HCT116 (cell line): ENCODE measurements around the gene PRKCZ. TPM values are rescaled to one million over a fixed set of nuclear protein-coding genes. Genes with fewer than 3 reads are reported as not detected.

ENCODE experiments used
- ATAC-seq: fragments of 200-7000 bp; cut with Tn5 transposase; 2 replicates; pipeline ENCODE4 v1.9.1; 2020; ENCODE audit warnings: mild to moderate bottlenecking, moderate library complexity
- BruUV-seq: library from RNA; stranded (reverse); fragments of 400-500 nt; replicated peaks from 2 replicates; lab custom pipeline; 2021; lab: Mats Ljungman, UMichigan
- CTCF ChIA-PET: fragments of 300-600 bp; sonication (Branson Sonifier 250); formaldehyde crosslinking; loops from one replicate; lab custom pipeline; 2021; ENCODE audit warnings: antibody characterized with exemption; lab: Charles Lee
- POLR2A ChIA-PET: fragments of 300-600, 350-600 bp; sonication (Branson Sonifier 250); formaldehyde crosslinking; loops from one replicate; lab custom pipeline; 2021; ENCODE audit warnings: antibody characterized with exemption; lab: Charles Lee
- RAD21 ChIA-PET, 2 experiments: fragments of 300-600 bp; sonication (Branson Sonifier 250); formaldehyde crosslinking; loops; one replicate each; lab custom pipeline; 2023; ENCODE audit warnings: low total read pairs in 2 of 2; ENCODE audit not compliant: uncharacterized antibody in 2 of 2, unreplicated experiment in 2 of 2, low non-redundant PET in 1 of 2; lab: Charles Lee
- DNase-seq: peaks from one replicate; pipeline ENCODE4 v3.0.0-alpha.2; 2010; ENCODE audit warnings: low read depth, low spot score
- H2AFZ ChIP-seq: fragments of 200-600 bp; shearing (Covaris generic), sonication (generic); 2 replicates; pipeline ENCODE4 v1.6.1; 2017; ENCODE audit warnings: low read depth, mixed run types, mixed read lengths, antibody characterized with exemption, low read length; ENCODE audit not compliant: poor library complexity, severe bottlenecking
- H3K27ac ChIP-seq: 2 replicates; pipeline ENCODE4 v1.5.1; 2012; ENCODE audit warnings: low read depth, low read length
- H3K27me3 ChIP-seq: fragments of 200-600 bp; sonication (generic); 2 replicates; pipeline ENCODE4 v1.6.1; 2016; ENCODE audit warnings: mixed run types, low read length, mixed read lengths; ENCODE audit not compliant: insufficient read depth
- H3K36me3 ChIP-seq, 2 experiments: fragments of 200-500 bp in 1 of 2; fragments of 200-600 bp in 1 of 2; sonication (Bioruptor generic) in 1 of 2; sonication (generic) in 1 of 2; 2 replicates each; pipeline versions ENCODE4 v1.5.1 to v1.6.1; 2014 to 2016; ENCODE audit warnings: low read length in 2 of 2, inconsistent platforms in 1 of 2, mixed read lengths in 1 of 2, mixed run types in 1 of 2; ENCODE audit not compliant: insufficient read depth in 2 of 2, control insufficient read depth in 1 of 2
- H3K4me1 ChIP-seq, 2 experiments: fragments of 200-600 bp in 1 of 2; sonication (generic) in 1 of 2; 2 replicates each; pipeline versions ENCODE4 v1.5.1 to v1.6.1; 2012 to 2017; ENCODE audit warnings: low read length in 2 of 2, inconsistent platforms in 1 of 2, mild to moderate bottlenecking in 1 of 2, mixed read lengths in 1 of 2, mixed run types in 1 of 2, moderate library complexity in 1 of 2; ENCODE audit not compliant: insufficient read depth in 2 of 2, control insufficient read depth in 1 of 2
- H3K4me2 ChIP-seq: fragments of 200-600 bp; sonication (generic); 2 replicates; pipeline ENCODE4 v1.6.1; 2017; ENCODE audit warnings: mixed run types, low read length, mixed read lengths
- H3K4me3 ChIP-seq, 2 experiments: fragments of 200-600 bp in 1 of 2; sonication (generic) in 1 of 2; replicated peaks in 1 of 2; 2 replicates each; pipeline ENCODE4 v1.5.1; 2011 to 2016; ENCODE audit warnings: low read length in 2 of 2, control low read depth in 1 of 2, low read depth in 1 of 2, mild to moderate bottlenecking in 1 of 2, mixed read lengths in 1 of 2, mixed run types in 1 of 2
- H3K79me2 ChIP-seq: fragments of 200-600 bp; sonication (generic); 2 replicates; pipeline ENCODE4 v1.6.1; 2017; ENCODE audit warnings: mild to moderate bottlenecking, mixed run types, low read length, moderate library complexity, mixed read lengths; ENCODE audit not compliant: insufficient read depth
- H3K9ac ChIP-seq: fragments of 200-600 bp; sonication (generic); 2 replicates; pipeline ENCODE4 v1.6.1; 2016; ENCODE audit warnings: low read length, mixed read lengths
- H3K9me2 ChIP-seq: fragments of 200-600 bp; sonication (generic), shearing (Covaris generic); 2 replicates; pipeline ENCODE4 v1.6.1; 2017; ENCODE audit warnings: mixed run types, mild to moderate bottlenecking, moderate library complexity; ENCODE audit not compliant: insufficient read depth
- H3K9me3 ChIP-seq, 2 experiments: fragments of 200-500 bp in 1 of 2; fragments of 200-600 bp in 1 of 2; sonication (Bioruptor generic) in 1 of 2; sonication (generic) in 1 of 2; 2 replicates each; pipeline ENCODE4 v1.6.1; 2014 to 2017; ENCODE audit warnings: low read length in 2 of 2, mixed read lengths in 2 of 2, inconsistent platforms in 1 of 2, low read depth in 1 of 2, mild to moderate bottlenecking in 1 of 2, mixed run types in 1 of 2, moderate library complexity in 1 of 2; ENCODE audit not compliant: control insufficient read depth in 1 of 2, insufficient read depth in 1 of 2
- H4K20me1 ChIP-seq: fragments of 200-600 bp; sonication (generic), shearing (Covaris generic); 2 replicates; pipeline ENCODE4 v1.6.1; 2017; ENCODE audit warnings: mixed run types, mild to moderate bottlenecking, moderate library complexity; ENCODE audit not compliant: insufficient read depth
- ATF3 ChIP-seq: IDR thresholded peaks from 2 replicates; pipeline ENCODE4 v1.6.1; 2012
- CBX3 ChIP-seq: IDR thresholded peaks from 2 replicates; pipeline ENCODE4 v1.6.1; 2012; ENCODE audit warnings: low read depth
- CEBPB ChIP-seq: IDR thresholded peaks from 2 replicates; pipeline ENCODE4 v1.6.1; 2012; ENCODE audit warnings: low read depth
- EGR1 ChIP-seq: IDR thresholded peaks from 2 replicates; pipeline ENCODE4 v1.6.1; 2012; ENCODE audit warnings: low read depth
- SRF ChIP-seq: IDR thresholded peaks from 2 replicates; pipeline ENCODE4 v1.6.1; 2012; ENCODE audit warnings: low read depth
- TCF7L2 ChIP-seq: IDR thresholded peaks from 2 replicates; pipeline ENCODE4 v1.7.0; 2011; ENCODE audit warnings: borderline replicate concordance, inconsistent platforms; ENCODE audit not compliant: insufficient read depth, insufficient read length; ENCODE audit errors: extremely low read depth
- ZNF274 ChIP-seq: fragments of 200-500 bp; sonication (Bioruptor generic); IDR thresholded peaks from 2 replicates; pipeline ENCODE4 v1.6.1; 2014; ENCODE audit warnings: mild to moderate bottlenecking, low read depth, low read length, inconsistent platforms
- intact Hi-C: fragments of 100-400 bp; cut with micrococcal nuclease; formaldehyde crosslinking; loops from 2 replicates; pipeline ENCODE4 v1.10.0; 2022
- total RNA-seq: library from RNA; stranded (reverse); gene quantifications from one replicate; pipeline ENCODE4 v1.2.1, GENCODE V29; 2021; ENCODE audit not compliant: unreplicated experiment
- TF ChIP-seq, protein P1 (sequence below): IDR thresholded peaks from 2 replicates; pipeline ENCODE4 v1.6.1; 2012
- TF ChIP-seq, protein P2 (sequence below): IDR thresholded peaks from 2 replicates; pipeline ENCODE4 v1.6.1; 2011; ENCODE audit warnings: mild to moderate bottlenecking, low read length, moderate library complexity; ENCODE audit not compliant: insufficient replicate concordance; ENCODE audit errors: extremely low read depth

The PRKCZ gene
- total RNA-seq, 1 experiment from 2014 or later: 46.8 TPM

GRCh38 chr1:2047749-2048729 is 2.2 kb upstream of the PRKCZ start:
- Histone ChIP-seq H3K4me3 (no peak overlapping the region), H3K4me1 (peaks cover 32 to 61% of the 10 kb centered on the region in 2 experiments), H3K9ac (no peak overlapping the region), H3K27me3 (no peaks in the 10 kb centered on the region), H3K27ac (peak overlapping the region; percentile 14; the same call in 1 of the 2 replicates), H3K9me3 (no peaks in the 10 kb centered on the region), H3K79me2 (peaks cover 22% of the 10 kb centered on the region), H3K9me2 (no peaks in the 10 kb centered on the region), H2AFZ (no peak overlapping the region), H3K36me3 (no peaks in the 10 kb centered on the region), H4K20me1 (no peaks in the 10 kb centered on the region), H3K4me2 (no peak overlapping the region)
- ATAC-seq (no peak), DNase-seq (no peak)
- RAD21 ChIA-PET: no interaction called here
- CTCF ChIA-PET: interaction anchor here (1.2 to 2.0 kb wide), 4 partner anchors 88 to 142 kb away, joined by 5 to 7 read pairs (median 5); no protein-coding TSS in a partner anchor
- intact Hi-C loops: loop anchor here (5.0 kb wide), 1 partner anchor 141 kb away; no protein-coding TSS in a partner anchor
- POLR2A ChIA-PET: interaction anchor here (1.2 kb wide), 1 partner anchor 105 kb away, joined by 3 read pairs; no protein-coding TSS in a partner anchor
- no TSS peak for BruUV-seq
- no peak for TF ChIP-seq SRF
- TF ChIP-seq, protein P1, sequence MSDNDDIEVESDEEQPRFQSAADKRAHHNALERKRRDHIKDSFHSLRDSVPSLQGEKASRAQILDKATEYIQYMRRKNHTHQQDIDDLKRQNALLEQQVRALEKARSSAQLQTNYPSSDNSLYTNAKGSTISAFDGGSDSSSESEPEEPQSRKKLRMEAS: no peak
- TF ChIP-seq, protein P2, sequence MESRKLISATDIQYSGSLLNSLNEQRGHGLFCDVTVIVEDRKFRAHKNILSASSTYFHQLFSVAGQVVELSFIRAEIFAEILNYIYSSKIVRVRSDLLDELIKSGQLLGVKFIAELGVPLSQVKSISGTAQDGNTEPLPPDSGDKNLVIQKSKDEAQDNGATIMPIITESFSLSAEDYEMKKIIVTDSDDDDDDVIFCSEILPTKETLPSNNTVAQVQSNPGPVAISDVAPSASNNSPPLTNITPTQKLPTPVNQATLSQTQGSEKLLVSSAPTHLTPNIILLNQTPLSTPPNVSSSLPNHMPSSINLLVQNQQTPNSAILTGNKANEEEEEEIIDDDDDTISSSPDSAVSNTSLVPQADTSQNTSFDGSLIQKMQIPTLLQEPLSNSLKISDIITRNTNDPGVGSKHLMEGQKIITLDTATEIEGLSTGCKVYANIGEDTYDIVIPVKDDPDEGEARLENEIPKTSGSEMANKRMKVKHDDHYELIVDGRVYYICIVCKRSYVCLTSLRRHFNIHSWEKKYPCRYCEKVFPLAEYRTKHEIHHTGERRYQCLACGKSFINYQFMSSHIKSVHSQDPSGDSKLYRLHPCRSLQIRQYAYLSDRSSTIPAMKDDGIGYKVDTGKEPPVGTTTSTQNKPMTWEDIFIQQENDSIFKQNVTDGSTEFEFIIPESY: no peak
- TF ChIP-seq CEBPB: no peak
- no peak for TF ChIP-seq ZNF274
- no peak for TF ChIP-seq ATF3
- no peak for TF ChIP-seq CBX3
- TF ChIP-seq TCF7L2: no peak
- TF ChIP-seq EGR1: no peak
